MCF 10A (cell line): ENCODE data around the gene OSM. TPM values are rescaled to one million over a fixed set of nuclear protein-coding genes. Genes with fewer than 3 reads are reported as not detected.

Experiments used
- BruUV-seq: library from RNA; stranded (reverse); fragments of 400-500 nt; replicated peaks from 2 replicates; lab custom pipeline; 2021; lab: Mats Ljungman, UMichigan
- CTCF ChIA-PET: fragments of 300-600 bp; sonication (Branson Sonifier 250); formaldehyde crosslinking; extraction: SDS; loops from one replicate; lab custom pipeline; 2021; ENCODE audit warnings: antibody characterized with exemption, inconsistent platforms; lab: Yijun Ruan, JAX
- POLR2A ChIA-PET: fragments of 300-600, 350-650 bp; sonication (Branson Sonifier 250); formaldehyde crosslinking; extraction: SDS; loops from one replicate; lab custom pipeline; 2020; ENCODE audit warnings: antibody characterized with exemption, inconsistent platforms; lab: Yijun Ruan, JAX
- DNase-seq: peaks from one replicate; pipeline ENCODE4 v3.0.0-alpha.2; 2018; ENCODE audit not compliant: unreplicated experiment
- H3K27ac Mint-ChIP-seq: one replicate; pipeline ENCODE4 v1.8.0; 2022; ENCODE audit warnings: mild to moderate bottlenecking, low read depth, mixed read lengths; ENCODE audit not compliant: unreplicated experiment
- H3K27me3 Mint-ChIP-seq: one replicate; pipeline ENCODE4 v1.8.0; 2022; ENCODE audit warnings: mixed read lengths; ENCODE audit not compliant: insufficient read depth, unreplicated experiment
- H3K36me3 Mint-ChIP-seq: one replicate; pipeline ENCODE4 v1.8.0; 2022; ENCODE audit warnings: mild to moderate bottlenecking, moderate library complexity, mixed read lengths; ENCODE audit not compliant: insufficient read depth, unreplicated experiment
- H3K4me1 Mint-ChIP-seq: one replicate; pipeline ENCODE4 v1.8.0; 2022; ENCODE audit warnings: mixed read lengths; ENCODE audit not compliant: insufficient read depth, unreplicated experiment
- H3K4me3 Mint-ChIP-seq: one replicate; pipeline ENCODE4 v1.8.0; 2022; ENCODE audit warnings: mild to moderate bottlenecking, moderate library complexity, mixed read lengths; ENCODE audit not compliant: unreplicated experiment
- H3K9me3 Mint-ChIP-seq: one replicate; pipeline ENCODE4 v1.8.0; 2022; ENCODE audit warnings: mixed read lengths; ENCODE audit not compliant: unreplicated experiment
- CTCF ChIP-seq: fragments of 200-600 bp; IDR thresholded peaks from one replicate; pipeline ENCODE4 v1.8.0; 2022; ENCODE audit warnings: antibody characterized with exemption, mild to moderate bottlenecking; ENCODE audit not compliant: unreplicated experiment
- intact Hi-C: fragments of 100-400 bp; cut with micrococcal nuclease; formaldehyde crosslinking; loops from 2 replicates; pipeline ENCODE4 v1.14.1; 2022
- total RNA-seq: library from RNA; stranded (reverse); gene quantifications from 2 replicates; pipeline ENCODE4 v1.2.3, GENCODE V29; 2022

OSM gene
- total RNA-seq, 1 experiment from 2014 or later, result not detected

GRCh38 chr22:30212996-30213441, 53.6 kb downstream of the OSM start:
- Mint-ChIP-seq H3K27ac (no peak overlapping the region), H3K4me1 (peaks cover 37% of the 10 kb centered on the region), H3K27me3 (no peaks in the 10 kb centered on the region), H3K9me3 (no peaks in the 10 kb centered on the region), H3K36me3 (no peaks in the 10 kb centered on the region), H3K4me3 (no peak overlapping the region)
- ChIA-PET POLR2A (interaction anchor here (0.7 to 1.7 kb wide), 7 partner anchors 12 to 185 kb away, joined by 3 to 7 read pairs (median 4); no protein-coding TSS in a partner anchor), CTCF (interaction anchor here (1.2 kb wide), 1 partner anchor 50 kb away, joined by 3 read pairs; no protein-coding TSS in a partner anchor)
- TF ChIP-seq CTCF, result no peak
- DNase-seq, result no peak
- intact Hi-C loops, result no loop called here
- BruUV-seq, result no TSS peak

Other genes with a start within 250 kb of the OSM start
- not detected in 2 replicates for gene HORMAD2, start 186.4 kb downstream of the OSM start, total RNA-seq
- 9.5 and 19.3 TPM in 2 replicates for gene LIF, start 20.1 kb downstream of the OSM start, total RNA-seq
- gene CASTOR1, start 22.7 kb upstream of the OSM start, total RNA-seq, result 1.2 and 4.8 TPM in 2 replicates
- gene TBC1D10A, start 60.1 kb upstream of the OSM start, total RNA-seq, result 11.1 and 13.1 TPM in 2 replicates
- 167 and 193 TPM in 2 replicates for gene SF3A1, start 90.0 kb upstream of the OSM start, total RNA-seq
- 1.1 and 1.7 TPM in 2 replicates for gene CCDC157, start 90.2 kb upstream of the OSM start, total RNA-seq
- gene RNF215, start 120.6 kb upstream of the OSM start, total RNA-seq, result 18.4 and 19.6 TPM in 2 replicates
- 20.0 and 29.1 TPM in 2 replicates for gene SEC14L2, start 130.2 kb upstream of the OSM start, total RNA-seq
- gene MTFP1, start 158.9 kb upstream of the OSM start, total RNA-seq, result 23.2 and 31.6 TPM in 2 replicates
- gene SEC14L3, start 205.2 kb upstream of the OSM start, total RNA-seq, result not detected in 2 replicates
- gene SEC14L4, start 238.8 kb upstream of the OSM start, total RNA-seq, result not detected in 2 replicates